ENCODE measurements around the gene ZFYVE27. TPM values are rescaled to one million over a fixed set of nuclear protein-coding genes. Genes with fewer than 3 reads are reported as not detected.
A peak's percentile ranks its signal among the peaks of the same experiment; 100 is the strongest.

The ZFYVE27 gene
- total and polyA plus RNA-seq, 2 of the 4 experiments (the other 2 are of a cell fraction): 13.1 to 22.2 TPM

GRCh38 chr10:97715259-97715874 is 21.6 kb upstream of the ZFYVE27 start (continued):
- TF ChIP-seq, protein P1, sequence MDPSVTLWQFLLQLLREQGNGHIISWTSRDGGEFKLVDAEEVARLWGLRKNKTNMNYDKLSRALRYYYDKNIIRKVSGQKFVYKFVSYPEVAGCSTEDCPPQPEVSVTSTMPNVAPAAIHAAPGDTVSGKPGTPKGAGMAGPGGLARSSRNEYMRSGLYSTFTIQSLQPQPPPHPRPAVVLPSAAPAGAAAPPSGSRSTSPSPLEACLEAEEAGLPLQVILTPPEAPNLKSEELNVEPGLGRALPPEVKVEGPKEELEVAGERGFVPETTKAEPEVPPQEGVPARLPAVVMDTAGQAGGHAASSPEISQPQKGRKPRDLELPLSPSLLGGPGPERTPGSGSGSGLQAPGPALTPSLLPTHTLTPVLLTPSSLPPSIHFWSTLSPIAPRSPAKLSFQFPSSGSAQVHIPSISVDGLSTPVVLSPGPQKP (IDR thresholded peaks at IDR 0.05; ENCODE audit: borderline replicate concordance, low read depth, low read length): no peak

GRCh38 chr10:97717627-97718026 is 19.3 kb upstream of the ZFYVE27 start:
- Histone ChIP-seq H2BK15ac (ENCODE audit: low read depth, low read length) (no peak overlapping the region), H2AK5ac (ENCODE audit: low read depth, low read length) (0 out of 2 replicates have a peak overlapping the region, but pooled peaks have one; percentile 8), H3K27me3 (ENCODE audit: control insufficient read depth, insufficient read depth, low read length) (no peaks in the 10 kb centered on the region), H3K27ac (ENCODE audit: insufficient read depth, low read length) (no peak overlapping the region), H4K91ac (ENCODE audit: insufficient read depth, low read depth, low read length) (no peak overlapping the region), H3K23ac (ENCODE audit: low read depth, low read length) (peak overlapping the region; percentile 17), H3K9me3 (ENCODE audit: control insufficient read depth, insufficient read depth, low read length) (no peaks in the 10 kb centered on the region), H3K36me3 (ENCODE audit: control insufficient read depth, insufficient read depth, low read length) (peaks cover 31% of the 10 kb centered on the region), H3K56ac (ENCODE audit: extremely low read depth, insufficient read depth, low read length) (no peak overlapping the region), H3K4me2 (ENCODE audit: low read depth, low read length) (no peak overlapping the region; the same call in 1 of the 2 replicates), H4K5ac (ENCODE audit: low read depth, low read length) (no peak overlapping the region), H2AK9ac (replicated peaks; ENCODE audit: low read depth, low read length, poor library complexity) (no peak overlapping the region), H3K9me1 (ENCODE audit: insufficient read depth, low read length) (peaks cover 24% of the 10 kb centered on the region), H2BK20ac (ENCODE audit: low read depth, low read length) (no peak overlapping the region), H3K18ac (ENCODE audit: low read depth, low read length) (no peak overlapping the region), H4K8ac (ENCODE audit: low read depth in 2 of 2, low read length in 2 of 2) (no peak overlapping the region), H3K79me1 (ENCODE audit: low read depth in 1 of 2, low read length in 2 of 2) (peaks cover 41 to 63% of the 10 kb centered on the region in 2 experiments), H3K4ac (ENCODE audit: low read depth, low read length) (no peak overlapping the region; the same call in 1 of the 2 replicates), H2BK120ac (ENCODE audit: low read depth, low read length) (no peak overlapping the region), H2AFZ (replicated peaks; ENCODE audit: low read length, poor library complexity) (no peak overlapping the region), H3K4me3 (ENCODE audit: insufficient read depth, low read depth, low read length) (no peak overlapping the region), H3K14ac (replicated peaks; ENCODE audit: low read depth, low read length) (no peak overlapping the region), H4K20me1 (ENCODE audit: insufficient read depth, low read length) (peaks cover 43% of the 10 kb centered on the region), H2BK5ac (ENCODE audit: low read depth, low read length, poor library complexity, severe bottlenecking) (no peak overlapping the region), H3K4me1 (ENCODE audit: control insufficient read depth, insufficient read depth, low read length) (peaks cover 28% of the 10 kb centered on the region), H3K9ac (ENCODE audit: low read depth, low read length) (no peak overlapping the region)
- WGBS, 2 experiments (ENCODE audit: extremely low coverage in 2 of 2, insufficient read length in 1 of 2): 96% methylated on average over 4 of the region's 7 CpGs; no CpG with 5 or more reads in 1 of the 2 experiments
- TF ChIP-seq NFE2L2 (IDR thresholded peaks at IDR 0.05; ENCODE audit: low read depth, low read length) (no peak), SMC3 (IDR thresholded peaks at IDR 0.05; ENCODE audit: low read depth, low read length) (no peak), POLR2A (IDR thresholded peaks at IDR 0.05; ENCODE audit: low read depth, low read length) (no peak), BHLHE40 (IDR thresholded peaks at IDR 0.05; ENCODE audit: low read depth, low read length) (no peak), MXI1 (IDR thresholded peaks at IDR 0.05; ENCODE audit: borderline replicate concordance, low read depth, low read length) (no peak)
- TF ChIP-seq, protein P2, sequence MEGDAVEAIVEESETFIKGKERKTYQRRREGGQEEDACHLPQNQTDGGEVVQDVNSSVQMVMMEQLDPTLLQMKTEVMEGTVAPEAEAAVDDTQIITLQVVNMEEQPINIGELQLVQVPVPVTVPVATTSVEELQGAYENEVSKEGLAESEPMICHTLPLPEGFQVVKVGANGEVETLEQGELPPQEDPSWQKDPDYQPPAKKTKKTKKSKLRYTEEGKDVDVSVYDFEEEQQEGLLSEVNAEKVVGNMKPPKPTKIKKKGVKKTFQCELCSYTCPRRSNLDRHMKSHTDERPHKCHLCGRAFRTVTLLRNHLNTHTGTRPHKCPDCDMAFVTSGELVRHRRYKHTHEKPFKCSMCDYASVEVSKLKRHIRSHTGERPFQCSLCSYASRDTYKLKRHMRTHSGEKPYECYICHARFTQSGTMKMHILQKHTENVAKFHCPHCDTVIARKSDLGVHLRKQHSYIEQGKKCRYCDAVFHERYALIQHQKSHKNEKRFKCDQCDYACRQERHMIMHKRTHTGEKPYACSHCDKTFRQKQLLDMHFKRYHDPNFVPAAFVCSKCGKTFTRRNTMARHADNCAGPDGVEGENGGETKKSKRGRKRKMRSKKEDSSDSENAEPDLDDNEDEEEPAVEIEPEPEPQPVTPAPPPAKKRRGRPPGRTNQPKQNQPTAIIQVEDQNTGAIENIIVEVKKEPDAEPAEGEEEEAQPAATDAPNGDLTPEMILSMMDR (conservative IDR thresholded peaks at IDR 0.05; ENCODE audit: low read depth, low read length): no peak
- in situ Hi-C loops (cut with MboI; ENCODE audit: low sequenced_read_pairs): no loop called here
- DNase-seq (no peak), ATAC-seq (ENCODE audit: low read depth) (no peak)
- intact Hi-C loops (cut with micrococcal nuclease): no loop called here
- BruUV-seq (replicated peaks): TSS peak; percentile 47
- ChIA-PET POLR2A (ENCODE audit: unreplicated experiment) (no interaction called here), CTCF (interaction anchor here (1.6 kb wide), 1 partner anchor 16 kb away, joined by 4 read pairs; no protein-coding TSS in a partner anchor)
- dilution Hi-C loops (cut with HindIII; ENCODE audit: low sequenced_read_pairs, unreplicated experiment): no loop called here

All from IMR-90 (cell line).